KMS-11 (cell line): Measurements from ENCODE around the gene MAP3K5.

Experiments
- H2AFZ ChIP-seq: fragments of 200-600 bp; sonication (generic); 2 replicates; pipeline ENCODE4 v1.6.1; 2016; ENCODE audit warnings: antibody characterized with exemption, mixed run types, low read depth
- H3K27ac ChIP-seq: fragments of 200-600 bp; sonication (generic); 2 replicates; pipeline ENCODE4 v1.6.1; 2016; ENCODE audit warnings: mild to moderate bottlenecking, mixed run types
- H3K27me3 ChIP-seq: fragments of 200-600 bp; sonication (generic); 2 replicates; pipeline ENCODE4 v1.6.1; 2017; ENCODE audit warnings: mild to moderate bottlenecking, low read depth, mixed run types, moderate library complexity; ENCODE audit not compliant: insufficient read depth
- H3K36me3 ChIP-seq: fragments of 200-600 bp; sonication (generic); 2 replicates; pipeline ENCODE4 v1.6.1; 2017; ENCODE audit warnings: mild to moderate bottlenecking, mixed run types; ENCODE audit not compliant: insufficient read depth
- H3K4me1 ChIP-seq: fragments of 200-600 bp; sonication (generic); 2 replicates; pipeline ENCODE4 v1.6.1; 2016; ENCODE audit warnings: mild to moderate bottlenecking, low read depth, mixed run types; ENCODE audit not compliant: poor library complexity, severe bottlenecking
- H3K4me2 ChIP-seq: fragments of 200-600 bp; sonication (generic); 2 replicates; pipeline ENCODE4 v1.7.0; 2016; ENCODE audit warnings: mild to moderate bottlenecking, mixed run types
- H3K4me3 ChIP-seq: fragments of 200-600 bp; sonication (generic); IDR thresholded peaks from 2 replicates; pipeline ENCODE4 v1.6.1; 2017; ENCODE audit warnings: low read depth, low read length, mixed read lengths; ENCODE audit not compliant: insufficient read depth
- H3K79me2 ChIP-seq: fragments of 200-600 bp; sonication (generic); 2 replicates; pipeline ENCODE4 v1.6.1; 2016; ENCODE audit warnings: low read depth, mixed run types; ENCODE audit not compliant: insufficient read depth
- H3K9ac ChIP-seq: fragments of 200-600 bp; sonication (generic); 2 replicates; pipeline ENCODE4 v1.6.1; 2016; ENCODE audit warnings: mild to moderate bottlenecking, mixed run types
- H4K20me1 ChIP-seq: fragments of 200-600 bp; sonication (generic); 2 replicates; pipeline ENCODE4 v1.6.1; 2016; ENCODE audit warnings: mild to moderate bottlenecking, mixed run types; ENCODE audit not compliant: insufficient read depth
- TF ChIP-seq, protein P1 (sequence below): fragments of 200-600 bp; sonication (generic); conservative IDR thresholded peaks from 2 replicates; pipeline ENCODE4 v1.6.1; 2017; ENCODE audit warnings: low read depth, mild to moderate bottlenecking, antibody characterized with exemption, low read length, moderate library complexity, mixed read lengths

The MAP3K5 gene

DNA sequence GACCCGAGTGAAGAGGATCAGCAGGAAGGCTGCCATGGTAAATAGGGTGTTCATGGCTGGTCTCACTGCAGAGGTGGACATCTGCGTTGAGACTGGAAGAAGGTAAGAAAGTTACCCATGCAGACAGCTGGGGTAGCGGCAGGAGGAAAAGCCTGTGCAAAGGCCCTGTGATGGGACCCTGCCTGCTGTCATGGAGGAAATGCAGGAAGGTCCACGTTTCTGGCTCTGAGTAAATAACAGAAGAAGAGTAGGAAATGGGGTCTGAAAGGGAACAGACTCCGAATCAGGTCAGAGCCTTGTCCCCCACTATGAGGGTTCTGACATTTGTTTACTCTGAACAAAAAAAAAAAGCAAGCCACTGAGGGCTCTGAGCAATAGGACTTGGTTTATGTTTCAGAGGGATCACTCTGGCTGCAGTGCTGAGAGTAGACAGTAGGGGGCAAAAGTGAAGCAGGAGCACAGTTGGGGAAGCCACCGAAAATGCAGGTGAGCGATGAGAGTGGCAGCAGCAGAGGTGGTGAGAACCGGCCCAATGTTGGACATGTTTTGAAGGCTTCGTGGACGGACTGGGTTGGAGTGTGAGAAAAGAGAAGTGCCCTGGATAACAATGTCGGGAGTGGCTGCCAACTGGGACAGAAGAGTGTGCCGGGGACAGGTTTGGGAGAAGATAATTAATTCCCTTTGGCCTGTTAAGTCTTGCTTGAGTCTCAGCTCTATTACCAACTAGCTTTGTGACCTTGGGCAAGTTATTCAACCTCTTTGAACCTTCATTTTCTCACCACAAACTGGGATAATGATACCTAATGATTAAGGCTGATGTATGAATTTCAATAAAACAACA is 184.1 kb downstream of the MAP3K5 start:
- Histone ChIP-seq H3K36me3 (no peaks in the 10 kb centered on the region), H3K79me2 (no peaks in the 10 kb centered on the region), H2AFZ (no peak overlapping the region), H3K4me3 (no peak overlapping the region), H3K4me1 (peaks cover 5% of the 10 kb centered on the region), H4K20me1 (no peaks in the 10 kb centered on the region), H3K27ac (no peak overlapping the region), H3K4me2 (no peak overlapping the region), H3K9ac (no peak overlapping the region), H3K27me3 (no peaks in the 10 kb centered on the region)
- TF ChIP-seq, protein P1, sequence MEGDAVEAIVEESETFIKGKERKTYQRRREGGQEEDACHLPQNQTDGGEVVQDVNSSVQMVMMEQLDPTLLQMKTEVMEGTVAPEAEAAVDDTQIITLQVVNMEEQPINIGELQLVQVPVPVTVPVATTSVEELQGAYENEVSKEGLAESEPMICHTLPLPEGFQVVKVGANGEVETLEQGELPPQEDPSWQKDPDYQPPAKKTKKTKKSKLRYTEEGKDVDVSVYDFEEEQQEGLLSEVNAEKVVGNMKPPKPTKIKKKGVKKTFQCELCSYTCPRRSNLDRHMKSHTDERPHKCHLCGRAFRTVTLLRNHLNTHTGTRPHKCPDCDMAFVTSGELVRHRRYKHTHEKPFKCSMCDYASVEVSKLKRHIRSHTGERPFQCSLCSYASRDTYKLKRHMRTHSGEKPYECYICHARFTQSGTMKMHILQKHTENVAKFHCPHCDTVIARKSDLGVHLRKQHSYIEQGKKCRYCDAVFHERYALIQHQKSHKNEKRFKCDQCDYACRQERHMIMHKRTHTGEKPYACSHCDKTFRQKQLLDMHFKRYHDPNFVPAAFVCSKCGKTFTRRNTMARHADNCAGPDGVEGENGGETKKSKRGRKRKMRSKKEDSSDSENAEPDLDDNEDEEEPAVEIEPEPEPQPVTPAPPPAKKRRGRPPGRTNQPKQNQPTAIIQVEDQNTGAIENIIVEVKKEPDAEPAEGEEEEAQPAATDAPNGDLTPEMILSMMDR, result peak; percentile 93

DNA sequence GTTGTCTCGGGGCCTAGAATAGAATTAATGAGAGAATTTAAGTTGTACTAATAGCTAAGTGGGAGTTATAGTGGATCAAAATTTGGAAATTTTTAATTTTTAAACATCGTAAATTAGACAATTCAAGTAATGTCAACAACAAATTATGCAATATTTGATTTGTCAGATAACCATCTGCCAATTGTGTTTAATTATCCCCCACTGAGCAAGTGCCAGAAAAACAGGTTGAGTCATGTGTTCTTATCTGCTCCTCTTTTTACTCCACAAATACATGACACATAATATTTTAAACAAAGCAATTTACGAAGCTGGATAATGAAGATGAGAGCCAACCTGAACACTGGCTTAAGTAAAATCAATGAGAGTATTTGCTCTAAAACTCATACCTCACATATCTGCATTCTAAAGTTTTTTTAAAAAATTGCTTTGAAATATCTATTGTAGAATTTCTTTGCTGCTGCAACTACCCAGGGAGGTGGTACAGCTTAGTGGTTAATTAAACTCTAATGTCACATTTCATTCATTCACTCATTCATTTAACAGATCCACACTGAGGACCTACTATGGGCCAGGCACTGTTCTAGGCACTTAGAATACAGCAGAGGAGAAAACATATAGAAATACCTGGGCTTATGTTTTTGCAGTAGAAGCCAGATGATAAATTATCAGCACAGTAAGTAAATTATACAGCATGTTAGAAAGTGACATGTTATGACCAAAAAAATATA is 184.9 kb downstream of the MAP3K5 start:
- H3K4me2 ChIP-seq, result no peak overlapping the region
- no peak overlapping the region for H3K27ac ChIP-seq
- no peaks in the 10 kb centered on the region for H4K20me1 ChIP-seq
- H3K27me3 ChIP-seq, result no peaks in the 10 kb centered on the region
- no peak overlapping the region for H3K9ac ChIP-seq
- H3K36me3 ChIP-seq, result no peaks in the 10 kb centered on the region
- TF ChIP-seq, protein P1, result no peak
- H2AFZ ChIP-seq, result no peak overlapping the region
- no peaks in the 10 kb centered on the region for H3K79me2 ChIP-seq
- H3K4me1 ChIP-seq, result peaks cover 5% of the 10 kb centered on the region
- H3K4me3 ChIP-seq, result no peak overlapping the region

DNA sequence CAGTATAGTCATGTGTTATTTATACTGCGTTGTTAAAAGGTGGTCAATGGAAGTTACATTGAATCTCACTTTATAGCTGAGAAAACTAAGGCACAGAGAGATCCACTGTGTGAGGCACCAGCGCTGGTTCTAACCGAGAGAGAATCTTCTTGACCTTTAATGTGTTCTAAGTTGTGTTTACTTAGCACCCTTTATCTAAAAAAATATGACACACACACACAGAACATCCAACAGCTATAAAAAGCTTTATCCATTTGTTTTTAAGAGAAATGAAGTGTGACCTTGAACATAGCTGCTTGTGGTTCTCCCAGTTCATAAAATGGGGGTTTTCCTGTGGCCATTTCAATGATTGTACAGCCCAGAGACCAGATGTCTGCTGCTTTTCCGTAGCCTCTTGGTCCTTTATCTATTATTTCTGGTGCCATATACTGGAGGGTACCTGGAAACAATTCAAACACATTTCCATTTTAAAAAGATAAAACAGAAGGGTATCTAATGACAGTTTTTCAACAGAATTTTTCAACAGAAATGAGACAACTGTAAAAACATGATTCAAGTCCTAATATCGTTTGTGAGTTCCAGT is 187.3 kb downstream of the MAP3K5 start:
- Histone ChIP-seq H3K4me3 (no peak overlapping the region), H3K36me3 (no peaks in the 10 kb centered on the region), H3K27me3 (no peaks in the 10 kb centered on the region), H2AFZ (no peak overlapping the region), H3K79me2 (no peaks in the 10 kb centered on the region), H3K9ac (no peak overlapping the region), H3K27ac (no peak overlapping the region), H3K4me2 (no peak overlapping the region), H3K4me1 (peaks cover 5% of the 10 kb centered on the region), H4K20me1 (no peaks in the 10 kb centered on the region)
- TF ChIP-seq, protein P1, result no peak

DNA sequence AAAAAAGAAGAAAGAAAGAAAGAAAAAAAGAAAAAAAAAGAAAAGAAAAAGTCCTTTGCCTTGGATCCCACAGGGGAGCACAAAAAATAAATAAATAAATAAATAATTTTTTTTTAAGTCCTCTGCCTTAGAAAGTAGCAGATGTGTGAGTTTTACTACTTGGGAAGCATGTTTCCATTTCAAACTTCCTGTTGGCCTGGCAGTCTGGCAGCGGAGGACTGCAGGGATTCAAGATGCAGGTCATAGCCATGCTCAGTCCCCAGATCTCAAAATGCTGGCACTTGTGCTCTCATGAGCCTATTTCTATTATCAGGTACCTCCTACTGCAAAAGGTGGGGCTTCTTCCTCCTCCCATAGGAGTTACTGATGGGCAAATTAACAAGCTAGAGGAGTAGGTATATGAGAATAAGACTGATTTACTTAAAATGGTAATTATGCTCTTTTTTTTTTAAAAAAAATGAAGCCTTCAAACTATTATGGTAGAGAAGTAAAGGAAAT is 187.9 kb downstream of the MAP3K5 start:
- H2AFZ ChIP-seq, result no peak overlapping the region
- no peaks in the 10 kb centered on the region for H3K79me2 ChIP-seq
- no peaks in the 10 kb centered on the region for H3K36me3 ChIP-seq
- no peaks in the 10 kb centered on the region for H3K27me3 ChIP-seq
- H3K9ac ChIP-seq, result no peak overlapping the region
- no peak overlapping the region for H3K4me3 ChIP-seq
- TF ChIP-seq, protein P1, result no peak
- peaks cover 5% of the 10 kb centered on the region for H3K4me1 ChIP-seq
- H3K4me2 ChIP-seq, result no peak overlapping the region
- H4K20me1 ChIP-seq, result no peaks in the 10 kb centered on the region
- no peak overlapping the region for H3K27ac ChIP-seq
